Measurements from ENCODE around the gene GALNT9. TPM values are rescaled to one million over a fixed set of nuclear protein-coding genes. Genes with fewer than 3 reads are reported as not detected.
"Not testable (repeated sequence)": the region's sequence is repeated elsewhere in the genome, so short reads cannot be mapped to it uniquely, and the experiment has no call there.

GALNT9 gene
- polyA plus RNA-seq, 3 donors: 7.3 to 12.7 (median 9.6) TPM

DNA sequence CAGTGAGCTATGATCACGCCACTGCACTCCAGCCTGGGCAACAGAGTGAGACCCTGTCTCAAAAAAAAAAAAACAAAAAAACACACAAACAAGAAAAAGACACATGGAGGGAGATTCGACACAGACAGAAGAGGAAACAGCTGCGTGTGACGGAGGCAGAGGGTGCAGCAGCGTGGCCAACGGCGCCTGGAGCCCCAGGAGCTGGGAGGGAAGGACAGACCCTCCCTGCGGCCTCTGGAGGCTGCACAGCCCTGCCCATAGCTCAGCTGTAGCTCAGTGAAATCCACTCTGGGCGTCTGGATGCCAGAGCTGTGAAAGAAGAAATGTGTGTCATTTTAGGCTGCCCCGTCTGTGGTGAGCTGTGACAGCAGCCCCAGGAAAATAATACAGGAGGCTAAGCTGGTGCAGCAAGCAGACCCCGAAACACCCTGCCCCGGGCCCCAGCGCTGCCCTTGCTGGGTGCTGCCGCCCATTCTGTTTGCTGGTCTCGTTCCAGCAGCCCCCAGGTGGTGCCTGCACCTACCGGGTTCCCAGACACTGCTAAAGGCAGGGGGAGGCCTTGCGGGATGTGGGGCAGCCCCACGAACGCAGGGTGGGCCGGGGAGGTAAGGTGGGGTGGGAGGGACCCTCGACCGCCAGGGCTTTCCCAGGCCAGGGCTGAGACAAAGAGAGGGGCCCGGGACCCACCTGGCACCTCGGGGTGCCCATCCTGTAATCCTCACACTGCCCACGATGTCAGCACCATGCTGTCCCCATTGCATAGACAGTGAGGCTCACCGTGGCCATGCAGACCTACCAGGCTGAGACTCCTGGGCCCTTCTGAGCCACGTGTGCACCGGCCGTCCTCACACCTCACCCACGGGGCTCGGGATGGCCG is 21.2 kb downstream of the GALNT9 start:
- no peak for DNase-seq (ENCODE audit: extremely low read depth in 1 of 11, low read depth in 9 of 11, low spot score in 4 of 11)

DNA sequence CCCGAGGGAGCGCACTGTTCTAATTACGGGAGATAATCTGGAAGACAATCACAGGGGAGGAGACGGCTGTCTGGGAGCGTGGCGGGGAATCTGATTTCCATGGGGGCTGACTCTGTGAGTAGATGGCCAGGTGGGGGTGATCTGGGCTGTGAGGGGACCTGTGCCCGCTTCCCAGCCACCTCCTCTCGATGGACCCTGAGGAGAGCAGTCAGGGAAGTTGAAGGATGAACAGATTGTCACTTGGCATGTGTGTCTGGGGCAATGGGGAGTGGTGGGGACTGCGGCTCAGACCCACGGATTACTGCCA is 22.6 kb downstream of the GALNT9 start:
- no peak for DNase-seq (ENCODE audit: extremely low read depth in 1 of 11, low read depth in 9 of 11, low spot score in 4 of 11)

DNA sequence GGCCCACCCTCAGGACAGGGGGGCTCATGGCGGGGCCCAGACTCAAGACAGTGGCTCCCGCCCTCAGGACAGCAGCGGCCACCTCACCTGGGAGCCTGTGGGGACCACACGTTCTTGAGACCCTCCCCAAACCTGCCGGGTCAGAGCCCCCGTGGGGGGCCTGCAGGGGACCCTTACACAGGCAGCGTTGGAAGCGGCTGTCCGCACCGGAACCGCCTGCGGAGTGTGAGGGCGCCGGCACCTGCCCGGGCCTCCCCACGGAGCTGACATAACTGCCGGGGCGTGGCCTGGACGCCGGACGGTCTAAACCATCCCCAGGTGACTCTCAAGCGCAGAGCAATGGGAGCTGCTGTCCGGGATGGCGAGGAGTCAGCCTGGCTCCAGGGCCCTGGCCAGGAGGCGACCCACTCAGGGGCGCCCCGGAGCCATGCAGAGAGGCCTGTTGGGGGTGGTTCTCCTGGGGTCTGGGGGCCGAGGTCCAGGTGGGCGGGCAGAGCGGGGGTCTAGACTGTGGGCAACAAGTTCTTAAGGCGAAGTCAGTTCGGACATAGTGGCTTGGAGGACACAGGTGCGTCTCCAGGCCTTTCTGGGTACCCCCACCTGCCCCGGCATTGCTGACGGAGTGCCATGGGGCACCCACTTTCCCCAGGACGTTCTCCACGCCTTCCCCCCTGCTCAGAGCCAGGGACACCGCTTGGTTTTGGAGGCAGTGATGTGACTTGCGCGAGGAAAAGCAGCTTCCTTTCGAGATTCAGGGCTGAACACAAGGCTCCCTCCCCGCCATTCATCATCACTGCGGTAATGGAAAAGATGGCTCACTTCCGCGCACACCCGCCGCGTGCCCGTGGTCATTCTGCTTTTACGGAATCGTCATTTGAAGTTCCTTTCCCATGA is 23.2 kb downstream of the GALNT9 start:
- DNase-seq (ENCODE audit: extremely low read depth in 1 of 11, low read depth in 9 of 11, low spot score in 4 of 11): no peak

DNA sequence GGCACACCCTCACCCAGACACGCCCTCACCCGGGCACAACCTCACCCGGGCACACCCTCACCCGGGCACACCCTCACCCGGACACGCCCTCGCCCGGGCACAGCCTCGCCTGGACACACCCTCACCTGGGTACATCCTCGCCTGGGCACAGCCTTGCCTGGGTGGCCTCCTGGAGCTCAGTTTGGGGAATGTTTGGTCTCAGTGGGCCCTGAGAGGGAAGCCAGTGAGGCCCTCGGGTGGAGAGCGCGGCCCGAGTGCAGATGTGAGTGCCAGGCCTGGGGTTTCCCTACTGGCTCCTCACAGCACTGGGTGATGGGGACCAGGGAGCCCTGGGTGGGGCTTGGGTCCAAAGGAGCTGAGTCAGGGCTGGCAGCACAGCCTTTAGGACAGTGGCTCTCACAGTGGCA is 23.8 kb downstream of the GALNT9 start:
- no peak for DNase-seq (ENCODE audit: extremely low read depth in 1 of 11, low read depth in 9 of 11, low spot score in 4 of 11)

DNA sequence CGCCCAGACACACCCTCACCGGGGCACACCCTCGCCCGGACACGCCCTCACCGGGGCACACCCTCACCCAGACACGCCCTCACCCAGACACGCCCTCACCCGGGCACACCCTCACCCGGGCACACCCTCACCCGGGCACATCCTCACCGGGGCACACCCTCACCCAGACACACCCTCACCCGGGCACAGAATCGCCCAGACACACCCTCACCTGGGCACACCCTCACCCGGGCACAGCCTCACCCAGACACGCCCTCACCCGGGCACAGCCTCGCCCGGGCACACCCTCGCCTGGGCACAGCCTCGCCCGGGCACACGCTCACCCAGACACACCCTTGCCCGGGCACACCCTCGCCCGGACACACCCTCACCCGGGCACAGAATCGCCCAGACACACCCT is 24.5 kb downstream of the GALNT9 start:
- not testable (repeated sequence) for DNase-seq (ENCODE audit: extremely low read depth in 1 of 11, low read depth in 9 of 11, low spot score in 4 of 11)

DNA sequence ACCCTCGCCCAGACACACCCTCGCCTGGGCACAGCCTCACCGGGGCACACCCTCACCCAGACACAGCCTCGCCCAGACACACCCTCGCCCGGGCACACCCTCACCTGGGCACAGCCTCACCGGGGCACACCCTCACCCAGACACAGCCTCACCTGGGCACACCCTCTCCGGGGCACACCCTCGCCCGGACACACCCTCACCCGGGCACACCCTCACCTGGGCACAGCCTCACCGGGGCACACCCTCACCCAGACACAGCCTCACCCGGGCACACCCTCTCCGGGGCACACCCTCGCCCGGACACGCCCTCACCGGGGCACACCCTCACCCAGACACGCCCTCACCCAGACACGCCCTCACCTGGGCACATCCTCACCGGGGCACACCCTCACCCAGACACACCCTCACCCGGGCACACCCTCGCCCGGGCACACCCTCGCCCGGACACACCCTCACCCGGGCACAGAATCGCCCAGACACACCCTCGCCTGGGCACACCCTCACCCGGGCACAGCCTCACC is 25.5 kb downstream of the GALNT9 start:
- DNase-seq (ENCODE audit: extremely low read depth in 1 of 11, low read depth in 9 of 11, low spot score in 4 of 11): not testable (repeated sequence)

DNA sequence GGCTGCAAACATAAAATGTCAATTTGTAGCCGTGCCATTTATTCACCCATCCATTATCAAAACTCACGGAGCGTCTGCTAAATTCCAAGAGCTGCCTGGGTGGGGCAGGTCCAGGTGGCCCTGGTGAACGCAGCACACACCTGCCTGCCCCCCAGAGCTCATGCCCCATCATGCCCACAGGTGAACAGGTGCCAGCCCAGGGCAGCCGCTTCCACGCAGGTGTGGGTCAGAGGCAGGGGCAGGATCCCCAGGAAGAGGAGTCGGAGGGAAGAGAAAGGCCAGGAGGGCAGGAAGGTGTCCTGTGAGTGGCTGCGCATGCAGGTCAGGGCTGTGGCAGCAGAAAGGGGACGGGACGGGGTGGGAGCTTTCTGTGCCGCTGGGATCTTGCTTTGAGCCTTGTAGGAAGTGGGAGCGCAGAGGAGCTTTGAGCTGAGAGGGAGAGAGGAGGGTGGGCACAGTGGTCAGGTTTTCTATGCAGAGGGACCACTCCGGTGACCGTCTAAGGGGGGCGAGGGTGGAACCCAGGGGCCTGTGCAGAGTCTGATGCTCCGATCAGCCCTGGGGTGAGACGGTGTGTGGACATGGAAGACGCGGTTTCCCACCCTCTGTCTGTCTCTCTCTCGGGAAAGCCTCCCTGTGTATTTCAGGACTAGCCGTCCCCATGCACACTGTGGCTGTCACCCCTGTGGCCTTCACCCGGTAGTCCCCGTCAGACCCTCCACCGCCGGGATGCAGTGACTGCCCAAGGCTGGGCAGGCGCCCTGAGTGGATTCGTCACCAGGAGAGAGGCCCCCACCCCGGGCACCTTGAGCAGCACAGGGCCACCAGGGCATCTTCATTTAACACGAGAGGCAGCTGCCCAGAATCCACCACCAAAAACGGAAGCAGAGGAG is 26.7 kb downstream of the GALNT9 start:
- no peak for DNase-seq (ENCODE audit: extremely low read depth in 1 of 11, low read depth in 9 of 11, low spot score in 4 of 11)

DNA sequence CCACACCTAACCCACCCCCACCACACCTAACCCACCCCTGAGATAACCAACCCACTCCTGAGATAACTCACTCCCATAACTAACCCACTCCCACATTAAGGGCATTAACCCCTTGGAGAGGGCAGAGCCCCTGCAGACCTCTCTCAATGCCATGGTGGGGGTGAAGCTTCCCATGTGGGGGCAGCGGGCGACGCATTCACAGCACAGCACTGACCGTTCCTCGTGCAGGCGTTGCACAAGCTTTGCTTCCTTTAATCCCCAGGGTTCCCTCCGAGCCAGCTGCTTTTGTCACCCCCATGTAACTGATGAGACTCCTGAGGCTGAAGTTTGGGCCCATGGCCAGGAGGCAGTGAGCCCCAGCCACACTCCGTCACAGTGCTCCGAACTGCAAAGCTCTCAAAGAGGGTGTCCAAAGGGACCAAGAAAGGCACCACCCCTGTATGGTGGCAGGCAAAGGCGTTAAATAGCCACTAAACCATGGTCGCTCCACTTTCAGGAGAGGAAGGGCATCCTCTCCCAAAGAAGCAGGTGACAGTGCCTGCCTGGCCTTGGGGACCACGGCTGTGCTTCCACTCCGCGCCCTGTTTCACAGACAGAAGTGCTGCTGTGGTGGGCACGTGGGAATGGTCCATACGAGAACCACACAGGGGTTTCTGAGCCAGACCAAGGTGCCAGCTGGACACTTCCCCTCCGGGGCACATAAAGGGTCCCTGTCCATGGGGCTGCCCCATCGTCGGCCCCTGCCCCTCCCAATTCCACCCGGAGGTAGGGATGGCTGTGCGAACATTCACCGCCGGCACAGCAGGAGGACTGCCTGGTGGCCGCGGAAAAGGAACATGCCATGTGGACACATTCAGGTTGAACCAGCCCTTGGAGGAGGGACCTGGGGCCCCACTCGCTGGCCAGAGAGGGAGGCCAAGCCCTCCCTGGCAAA is 28.3 kb downstream of the GALNT9 start:
- DNase-seq (ENCODE audit: extremely low read depth in 1 of 11, low read depth in 9 of 11, low spot score in 4 of 11): no peak

DNA sequence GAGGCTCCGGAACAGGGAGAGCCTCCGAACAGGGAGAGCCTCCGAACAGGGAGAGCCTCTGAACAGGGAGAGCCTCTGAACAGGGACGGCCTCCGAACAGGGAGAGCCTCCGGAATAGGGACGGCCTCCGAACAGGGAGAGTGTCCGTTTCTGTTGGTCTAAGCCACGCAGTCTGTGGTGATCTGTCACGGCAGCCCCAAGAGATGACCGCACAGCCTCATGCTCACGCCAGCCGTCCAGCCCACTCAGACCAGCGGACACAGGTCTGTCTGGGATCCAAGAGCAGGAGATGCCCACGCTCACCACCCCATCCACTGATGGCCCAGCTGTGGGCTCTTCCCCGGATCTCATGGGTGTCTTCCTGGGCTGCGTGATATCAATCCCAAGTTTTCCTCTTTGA is 33.3 kb downstream of the GALNT9 start:
- DNase-seq (ENCODE audit: extremely low read depth in 1 of 11, low read depth in 9 of 11, low spot score in 4 of 11): no peak

DNA sequence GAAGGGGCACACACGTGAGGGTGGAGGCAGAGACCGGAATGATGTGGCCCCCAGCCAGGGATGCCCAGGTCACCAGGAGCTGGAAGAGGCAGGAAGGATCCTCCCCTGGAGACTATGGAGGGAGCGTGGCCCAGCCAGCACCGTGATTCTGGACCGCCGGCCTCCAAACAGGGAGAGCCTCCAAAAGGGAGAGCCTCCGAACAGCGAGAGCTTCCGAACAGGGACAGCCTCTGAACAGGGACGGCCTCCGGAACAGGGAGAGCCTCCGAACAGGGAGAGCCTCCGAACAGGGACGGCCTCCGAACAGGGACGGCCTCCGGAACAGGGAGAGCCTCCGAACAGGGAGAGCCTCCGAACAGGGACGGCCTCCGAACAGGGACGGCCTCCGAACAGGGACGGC is 33.8 kb downstream of the GALNT9 start:
- not testable (repeated sequence) for DNase-seq (ENCODE audit: extremely low read depth in 1 of 11, low read depth in 9 of 11, low spot score in 4 of 11)

DNA sequence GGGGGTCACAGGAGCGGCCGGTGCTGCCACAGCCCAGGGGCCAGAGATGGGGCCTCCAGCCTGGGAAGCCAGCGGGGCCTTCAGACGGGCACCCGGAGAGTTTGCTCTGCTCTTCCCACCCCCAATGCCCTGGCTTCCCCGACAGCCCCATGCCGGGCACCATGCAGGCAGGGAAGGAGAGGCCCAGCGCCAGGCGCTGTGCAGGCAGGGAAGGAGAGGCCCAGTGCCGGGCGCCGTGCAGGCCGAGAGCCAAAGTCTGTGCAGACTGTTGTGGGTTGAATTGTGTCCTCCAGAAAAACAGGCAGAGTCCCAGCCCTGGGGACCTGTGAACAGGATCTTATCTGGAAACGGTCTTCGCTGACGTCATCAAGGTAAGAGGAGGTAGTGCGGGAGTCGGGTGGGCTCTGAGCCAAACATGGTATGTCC is 34.3 kb downstream of the GALNT9 start:
- DNase-seq (ENCODE audit: extremely low read depth in 1 of 11, low read depth in 9 of 11, low spot score in 4 of 11): no peak

DNA sequence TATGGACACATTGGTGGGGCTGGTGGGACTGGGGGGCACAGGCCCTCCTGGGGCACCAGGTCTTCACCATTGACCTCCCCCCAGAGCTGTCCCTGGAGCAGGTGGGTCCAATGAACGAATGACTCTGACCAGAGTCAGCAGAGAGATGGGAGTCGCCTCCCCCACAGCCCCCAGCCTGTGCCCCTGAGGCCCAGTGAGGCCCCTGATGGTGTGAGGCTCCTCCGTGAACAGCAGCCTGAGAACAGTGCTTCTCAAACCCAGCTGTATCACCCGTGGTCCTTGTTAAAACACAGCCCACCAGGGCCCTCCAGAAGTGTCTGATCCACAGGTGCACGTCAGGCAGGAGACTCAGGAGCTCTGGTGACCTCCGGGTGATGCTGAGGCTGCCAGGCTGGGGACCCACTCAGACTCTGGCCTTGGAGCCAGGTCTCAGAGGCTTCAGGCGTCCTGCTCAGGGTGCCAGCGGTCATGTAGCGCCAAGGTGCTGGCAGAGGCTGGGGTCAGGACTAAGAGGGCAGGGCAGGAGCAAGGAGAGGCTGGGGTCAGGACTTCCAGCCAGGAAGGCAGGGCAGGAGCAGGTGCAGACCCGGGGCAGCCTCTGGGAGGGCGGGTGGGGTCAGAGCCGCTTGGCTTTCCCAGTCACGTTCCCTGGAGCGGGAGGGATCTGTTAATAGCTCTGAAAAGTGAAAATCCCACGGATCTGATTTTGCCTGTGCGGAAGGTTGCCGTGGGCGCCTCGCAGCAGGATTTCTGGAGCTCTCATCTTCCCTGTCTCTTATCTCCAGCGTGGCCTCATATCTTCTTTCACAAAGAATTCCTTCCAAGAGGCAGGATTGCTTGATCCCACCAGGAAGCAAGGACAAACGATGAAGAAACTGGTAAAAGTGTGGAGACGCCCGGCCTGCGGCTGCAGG is 35.0 kb downstream of the GALNT9 start:
- DNase-seq (ENCODE audit: extremely low read depth in 1 of 11, low read depth in 9 of 11, low spot score in 4 of 11): no peak

DNA sequence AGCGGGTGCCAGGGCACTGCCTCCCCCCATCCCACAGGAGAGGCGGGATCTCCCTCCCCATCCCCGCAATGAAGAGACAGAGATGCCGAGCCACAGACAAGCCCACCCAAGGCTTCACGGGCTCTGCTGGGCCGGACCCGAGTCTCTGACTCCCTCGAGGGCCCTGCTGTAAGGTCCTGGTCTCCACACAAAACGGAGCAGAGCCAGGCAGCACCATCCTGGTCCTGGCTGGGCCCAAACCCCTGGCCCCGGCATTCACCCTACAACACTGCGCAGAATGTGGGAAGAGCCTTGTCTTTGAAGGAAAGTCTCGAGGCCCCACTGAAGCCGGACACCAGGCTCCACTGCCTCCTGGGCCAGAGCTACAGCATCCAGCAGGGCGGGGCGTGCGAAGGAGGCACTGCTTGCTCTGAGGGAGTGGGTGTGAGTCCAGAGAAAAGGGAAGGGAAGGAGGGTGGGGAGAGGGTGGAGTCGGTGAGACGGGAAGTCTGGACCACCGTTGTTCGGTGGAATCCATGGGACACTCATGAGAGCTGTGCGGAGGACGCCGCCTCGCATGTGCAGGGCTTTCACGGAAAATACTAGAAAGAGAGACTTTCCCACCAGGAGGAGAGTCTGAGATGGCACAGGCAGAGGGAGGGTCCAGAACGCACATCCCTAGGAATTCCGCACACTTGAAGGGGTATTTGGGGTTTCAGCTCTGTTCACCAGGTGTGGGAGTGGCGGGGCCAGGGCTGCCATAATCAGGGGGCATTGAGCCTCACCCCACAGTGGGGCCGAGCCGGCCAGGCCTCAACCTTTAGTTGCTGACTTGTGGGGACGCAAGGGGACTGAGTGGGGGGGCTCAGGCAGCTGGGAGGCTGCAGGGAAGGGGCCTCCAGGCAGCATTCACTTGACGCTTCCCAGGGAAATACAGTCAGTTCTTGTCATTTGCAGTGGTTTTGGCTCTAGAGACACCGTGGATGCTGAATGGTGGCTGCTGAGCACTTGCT is 36.8 kb downstream of the GALNT9 start:
- no peak for DNase-seq (ENCODE audit: extremely low read depth in 1 of 11, low read depth in 9 of 11, low spot score in 4 of 11)

DNA sequence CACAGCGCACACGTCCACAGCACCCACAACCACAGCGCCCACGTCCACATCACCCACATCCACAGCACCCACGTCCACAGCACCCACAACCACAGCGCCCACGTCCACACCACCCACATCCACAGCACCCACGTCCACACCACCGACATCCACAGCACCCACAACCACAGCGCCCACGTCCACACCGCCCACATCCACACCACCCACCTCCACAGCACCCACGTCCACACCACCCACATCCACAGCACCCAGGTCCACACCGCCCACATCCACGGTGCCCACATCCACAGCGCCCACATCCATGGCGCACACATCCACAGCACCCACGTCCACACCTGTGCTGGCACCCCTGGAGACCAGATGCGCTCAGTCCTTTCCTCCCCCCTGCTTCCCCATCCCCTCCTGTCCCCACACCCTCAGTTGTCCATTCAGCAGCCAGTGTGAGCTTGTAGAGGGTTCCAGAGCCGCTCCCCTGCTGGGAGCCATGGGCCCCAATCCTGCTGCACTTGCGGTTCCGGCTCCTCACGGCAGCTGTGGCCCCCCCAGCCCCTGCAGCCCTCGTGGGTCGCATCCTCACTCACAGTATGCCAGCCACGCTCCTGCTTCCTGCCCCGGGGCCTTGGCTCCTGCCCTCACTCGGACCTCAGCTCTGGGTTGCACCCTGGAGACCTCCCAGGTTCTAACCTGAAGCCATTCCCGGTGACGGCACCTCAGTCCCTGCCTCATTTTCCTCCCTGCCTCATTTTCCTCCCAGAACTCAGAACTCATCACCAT is 37.8 kb downstream of the GALNT9 start:
- DNase-seq (ENCODE audit: extremely low read depth in 1 of 11, low read depth in 9 of 11, low spot score in 4 of 11): no peak

DNA sequence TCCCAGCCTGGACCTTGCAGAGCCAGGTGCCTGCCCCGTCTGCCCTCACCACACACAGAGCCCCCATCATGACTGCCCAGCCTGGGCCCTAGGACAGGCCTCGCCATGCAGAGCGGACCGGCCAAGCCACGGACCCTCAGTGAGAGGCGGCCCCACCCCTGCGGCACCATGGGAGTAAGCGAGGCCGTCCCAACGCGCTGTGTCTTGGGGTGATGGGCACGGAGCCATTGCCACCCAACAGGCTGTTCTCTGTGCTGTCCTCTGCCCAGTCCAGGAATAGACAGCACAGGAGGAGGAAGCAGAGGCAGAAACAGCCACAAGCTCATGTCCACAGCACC is 39.2 kb downstream of the GALNT9 start:
- no peak for DNase-seq (ENCODE audit: extremely low read depth in 1 of 11, low read depth in 9 of 11, low spot score in 4 of 11)
